Measurements from ENCODE around the gene PHLDA1.

The PHLDA1 gene

DNA sequence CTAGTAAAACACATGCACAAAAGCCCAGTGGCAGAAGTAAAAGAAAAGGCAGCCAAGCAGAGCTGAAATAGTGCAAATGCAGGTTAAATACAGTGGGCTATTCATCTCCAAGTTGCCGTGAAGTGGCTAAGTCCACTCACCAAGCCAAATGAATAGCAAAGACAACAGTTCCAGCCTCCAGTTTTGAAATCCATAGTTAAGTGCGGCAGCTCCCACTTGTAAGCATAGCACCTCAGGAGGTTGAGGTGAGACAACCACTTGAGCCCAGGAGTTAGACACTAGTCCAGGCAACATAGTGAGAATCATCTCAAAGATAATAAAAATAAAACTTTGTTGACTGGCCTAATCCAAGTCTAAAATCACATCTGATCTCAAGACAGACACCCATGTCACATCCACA lies 9.8 kb upstream of the PHLDA1 start:
- intact Hi-C loops (cut with DNase I): no loop called here

DNA sequence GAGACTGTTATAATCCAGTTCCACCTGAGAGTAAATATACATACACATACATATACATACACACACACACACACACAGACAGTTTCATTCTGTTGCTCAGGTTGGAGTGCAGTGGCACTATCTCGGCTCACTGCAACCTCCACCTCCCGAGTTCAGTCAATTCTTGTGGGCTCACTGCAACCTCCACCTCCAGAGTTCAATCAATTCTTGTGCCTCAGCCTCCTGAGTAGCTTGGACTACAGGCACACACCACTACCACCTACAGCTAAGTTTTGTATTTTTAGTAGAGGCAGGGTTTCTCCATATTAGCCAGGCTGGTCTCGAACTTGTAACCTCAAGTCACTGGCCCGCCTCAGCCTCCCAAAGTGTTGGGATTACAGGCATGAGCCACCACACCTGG lies 8.9 kb upstream of the PHLDA1 start:
- no peak for DNase-seq

More for the DNA sequence above, 9.8 kb upstream of the PHLDA1 start:
- DNase-seq: no peak

DNA sequence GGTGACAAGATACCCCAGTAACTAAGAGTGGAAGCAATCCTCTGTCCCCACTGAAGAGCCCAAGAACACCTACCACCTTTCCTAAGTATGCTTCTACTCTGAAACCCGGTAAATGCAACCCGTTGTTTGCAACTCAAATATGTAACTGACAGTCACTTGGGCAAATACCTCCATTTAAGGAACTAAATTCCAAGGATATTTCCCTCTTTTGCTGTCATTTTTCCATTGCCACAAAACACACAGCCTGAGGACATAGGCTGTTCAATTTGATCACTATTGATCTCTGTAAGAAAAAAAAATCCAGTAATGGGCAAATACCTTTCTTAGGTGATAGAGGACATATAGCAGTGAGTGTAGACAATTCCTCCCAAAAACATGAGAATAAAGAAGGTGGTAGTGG lies 6.6 kb upstream of the PHLDA1 start:
- no peak for DNase-seq
- intact Hi-C loops (cut with DNase I): loop anchor here (10.0 kb wide), 1 partner anchor 307 kb away; the partner anchor contains the start of gene BBS10

More for the DNA sequence above, 8.9 kb upstream of the PHLDA1 start:
- intact Hi-C loops (cut with DNase I): no loop called here

GRCh38 chr12:76037130-76038103 lies 5.8 kb upstream of the PHLDA1 start:
- intact Hi-C loops (cut with DNase I): loop anchor here (10.0 kb wide), 1 partner anchor 307 kb away; the partner anchor contains the start of gene BBS10
- peak in 17 of 42 donors; percentile 7 to 72 (median 39) for DNase-seq

- no peak for DNase-seq
- intact Hi-C loops (cut with DNase I): loop anchor here (10.0 kb wide), 1 partner anchor 310 kb away; the partner anchor contains the start of gene BBS10
Observed at GRCh38 chr12:76035045-76035444, 3.5 kb upstream of the PHLDA1 start.

DNA sequence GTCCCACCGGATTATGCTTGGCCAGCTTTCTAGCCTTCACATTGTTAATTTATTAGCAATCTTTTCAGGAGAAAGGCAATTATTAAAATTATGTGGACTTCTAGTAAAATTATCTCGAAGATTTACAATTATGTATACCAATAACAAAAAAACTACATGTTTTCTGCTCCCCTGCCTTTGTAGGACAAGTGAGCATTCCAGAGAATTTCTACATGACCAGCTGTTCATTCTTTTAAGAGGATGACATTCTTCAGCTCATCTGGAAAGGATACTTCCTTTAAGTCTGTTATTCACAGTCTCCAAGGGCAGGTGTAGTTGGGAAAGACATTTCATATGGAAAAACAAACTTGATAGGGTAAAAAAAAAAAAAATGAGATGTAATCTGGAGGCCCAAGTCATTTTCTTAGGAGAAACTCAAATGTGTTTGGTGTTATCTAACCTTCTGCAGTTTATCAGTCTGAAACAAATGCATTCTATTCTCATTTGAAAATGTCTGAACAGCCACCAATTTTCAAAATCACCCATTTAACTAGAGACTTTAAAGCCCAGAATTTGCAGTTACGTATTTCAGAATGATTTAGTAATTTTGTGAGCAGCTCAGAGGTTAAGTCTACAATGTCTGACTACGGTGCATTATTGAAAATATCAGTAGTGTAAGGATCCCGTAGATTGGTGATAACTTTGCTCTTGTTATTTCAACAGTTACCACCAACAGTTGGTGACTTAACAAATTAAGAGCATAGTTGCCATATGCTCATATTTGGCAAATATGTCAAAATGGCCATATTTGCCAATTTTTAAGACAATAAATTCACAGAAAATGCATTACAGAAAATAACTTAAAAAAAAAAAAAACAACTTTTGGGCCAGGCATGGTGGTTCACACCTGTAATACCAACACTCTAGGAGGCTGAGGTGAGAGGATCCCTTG lies 1.8 kb upstream of the PHLDA1 start:
- no peak for DNase-seq
- intact Hi-C loops (cut with DNase I): loop anchor here (5.0 to 10.0 kb wide), 2 partner anchors 311 to 506 kb away; partner anchors contain the start of gene BBS10

GRCh38 chr12:76032043-76032981 lies 736 bp upstream of the PHLDA1 start:
- DNase-seq: peak in 34 of 42 donors; percentile 11 to 71 (median 47)
- intact Hi-C loops (cut with DNase I): loop anchor here (5.0 to 10.0 kb wide), 2 partner anchors 312 to 505 kb away; partner anchors contain the start of gene BBS10

DNA sequence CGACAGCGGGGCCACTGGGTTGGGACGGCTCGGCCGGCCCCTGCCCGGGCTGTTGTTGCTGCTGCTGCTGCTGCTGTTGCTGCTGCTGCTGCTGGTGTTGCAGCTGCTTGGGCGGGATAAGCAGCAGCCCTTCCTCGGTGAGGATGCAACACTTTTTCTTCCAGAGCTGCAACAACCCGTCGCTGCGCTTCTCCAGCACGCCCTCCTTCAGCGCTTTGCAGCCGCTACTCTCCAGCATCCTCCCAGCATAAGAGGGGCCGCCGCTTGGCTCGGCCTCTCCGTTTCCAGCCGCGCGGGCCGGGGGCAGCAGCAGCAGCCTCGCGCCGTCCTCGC lies 529 bp downstream of the PHLDA1 start:
- DNase-seq: peak in 7 of 42 donors; percentile 36 to 76 (median 51)
- intact Hi-C loops (cut with DNase I): loop anchor here (5.0 to 10.0 kb wide), 2 partner anchors 314 to 504 kb away; partner anchors contain the start of gene BBS10

GRCh38 chr12:76030341-76031080 lies 1.1 kb downstream of the PHLDA1 start:
- peak; percentile 8 to 71 (median 44) for DNase-seq
- intact Hi-C loops (cut with DNase I): loop anchor here (5.0 to 10.0 kb wide), 2 partner anchors 314 to 503 kb away; partner anchors contain the start of gene BBS10

DNA sequence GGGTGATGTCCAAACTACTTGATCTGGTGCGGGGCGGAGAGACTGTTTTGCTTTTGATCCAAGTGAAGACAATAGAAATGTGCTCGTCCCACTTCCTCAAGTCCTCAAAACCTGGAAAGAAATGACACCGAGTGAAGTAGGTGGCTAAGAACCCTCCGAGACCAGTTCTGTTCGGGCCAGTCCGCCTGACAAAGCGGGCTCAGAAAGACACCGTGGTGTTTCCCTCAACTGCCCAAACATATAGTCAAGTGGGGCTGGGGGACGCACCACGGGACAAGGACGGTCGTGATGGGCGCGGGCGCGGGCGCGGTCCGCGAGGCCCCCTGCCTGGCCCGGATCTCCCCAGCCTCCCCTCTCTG lies 1.6 kb downstream of the PHLDA1 start:
- peak in 14 of 42 donors; percentile 7 to 49 (median 18) for DNase-seq
- intact Hi-C loops (cut with DNase I): loop anchor here (5.0 to 10.0 kb wide), 2 partner anchors 315 to 503 kb away; partner anchors contain the start of gene BBS10

DNA sequence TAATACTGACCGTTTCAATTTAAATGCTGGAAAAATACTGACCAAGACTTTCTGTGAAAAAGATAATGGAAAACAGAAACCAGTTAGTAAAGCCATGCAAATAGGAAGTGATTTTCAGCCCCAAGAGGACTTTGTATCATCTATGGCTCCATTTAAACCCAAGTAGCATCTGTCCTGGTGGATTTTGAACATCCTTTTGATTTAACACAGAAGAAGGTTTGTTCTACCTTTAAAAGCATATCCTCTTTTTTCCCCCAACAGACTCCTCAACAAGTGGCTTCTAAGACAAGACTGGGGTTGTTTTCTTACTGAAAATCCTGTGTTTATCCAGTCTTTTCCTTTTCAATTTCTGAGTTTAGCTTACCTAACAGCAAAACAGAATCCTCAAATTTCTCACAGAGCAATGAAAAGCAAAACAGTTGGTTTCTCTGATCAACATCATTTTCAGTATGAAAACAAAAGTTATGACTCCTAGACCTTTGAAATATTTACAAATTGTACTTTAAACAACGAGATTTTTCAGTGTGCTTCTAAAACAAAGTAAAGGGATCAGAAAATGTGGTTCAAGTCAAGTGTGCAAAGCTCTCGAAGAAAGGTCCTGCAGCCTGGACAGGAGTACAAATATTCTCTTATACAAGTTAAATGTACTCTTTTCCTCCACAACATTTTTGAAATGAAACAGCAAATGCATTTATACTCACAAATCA lies 2.9 kb downstream of the PHLDA1 start:
- intact Hi-C loops (cut with DNase I): no loop called here
- no peak for DNase-seq

- intact Hi-C loops (cut with DNase I): no loop called here
- no peak for DNase-seq
Observed at GRCh38 chr12:76026643-76027063, 4.9 kb downstream of the PHLDA1 start.

GRCh38 chr12:76025601-76026575 lies 5.7 kb downstream of the PHLDA1 start:
- intact Hi-C loops (cut with DNase I): no loop called here
- no peak for DNase-seq

GRCh38 chr12:76024942-76025600 lies 6.5 kb downstream of the PHLDA1 start:
- intact Hi-C loops (cut with DNase I): no loop called here
- no peak for DNase-seq

Data from head of caudate nucleus (tissue), 42 donors.